ENCODE measurements around the gene ERMARD.

Gene ERMARD

GRCh38 chr6:169779896-169780295 lies 28.5 kb downstream of the ERMARD start:
- no peak for DNase-seq (ENCODE audit: low spot score)
- no peak for TF ChIP-seq CTCF (IDR thresholded peaks at IDR 0.05; ENCODE audit: extremely low read depth, insufficient read depth, missing control alignments)
- in situ Hi-C loops (cut with MboI; ENCODE audit: low pct_unique_long_range_greater_than_20kb, low sequenced_read_pairs, unreplicated experiment): no loop called here

DNA sequence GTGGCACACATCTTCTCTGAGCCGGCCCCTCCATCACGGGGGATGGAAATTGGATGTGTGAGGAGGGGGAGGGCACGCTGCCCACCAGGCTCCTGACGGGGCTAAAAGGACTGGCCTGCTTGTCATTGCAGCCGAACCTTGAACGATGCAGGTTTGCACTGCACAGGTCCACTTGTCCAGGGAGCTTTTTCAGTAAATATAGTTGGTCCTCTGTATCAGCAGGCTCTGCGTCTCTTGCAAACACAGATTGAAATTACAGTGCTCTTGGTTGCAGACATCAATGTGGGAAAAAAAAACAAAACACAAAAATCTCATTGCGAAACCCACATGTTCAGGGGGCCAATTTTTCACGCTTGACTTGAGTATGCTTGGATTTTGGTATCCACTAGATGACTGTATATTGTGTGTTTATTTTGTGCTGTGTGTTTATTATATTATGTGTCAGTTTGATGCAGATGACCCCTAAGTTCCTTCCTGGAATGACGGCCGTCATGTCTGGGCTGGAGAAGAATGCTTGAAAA lies 29.2 kb downstream of the ERMARD start:
- DNase-seq (ENCODE audit: low spot score): no peak
- no peak for TF ChIP-seq CTCF (IDR thresholded peaks at IDR 0.05; ENCODE audit: extremely low read depth, insufficient read depth, missing control alignments)
- in situ Hi-C loops (cut with MboI; ENCODE audit: low pct_unique_long_range_greater_than_20kb, low sequenced_read_pairs, unreplicated experiment): no loop called here

DNA sequence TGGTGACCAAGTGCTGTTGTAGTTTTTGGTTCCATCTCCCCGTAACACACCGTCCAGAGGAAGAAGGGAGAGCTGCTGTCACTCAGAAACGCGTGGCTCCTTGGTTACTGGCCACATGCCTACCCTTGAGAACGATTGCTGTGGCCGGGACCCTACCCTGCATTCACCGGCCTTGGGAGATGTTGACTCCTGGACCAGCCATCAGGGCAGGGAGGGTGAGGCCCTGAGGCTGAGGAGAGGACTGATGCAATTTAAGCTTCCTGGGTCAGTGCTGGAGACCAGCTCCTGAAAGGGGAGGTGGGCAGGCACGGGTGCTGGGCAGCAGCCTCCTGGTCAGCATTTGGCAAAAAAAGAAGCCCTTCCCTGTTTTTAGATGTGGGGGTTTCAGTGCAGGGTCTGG lies 31.5 kb downstream of the ERMARD start:
- TF ChIP-seq CTCF (IDR thresholded peaks at IDR 0.05; ENCODE audit: extremely low read depth, insufficient read depth, missing control alignments): no peak
- in situ Hi-C loops (cut with MboI; ENCODE audit: low pct_unique_long_range_greater_than_20kb, low sequenced_read_pairs, unreplicated experiment): no loop called here

DNA sequence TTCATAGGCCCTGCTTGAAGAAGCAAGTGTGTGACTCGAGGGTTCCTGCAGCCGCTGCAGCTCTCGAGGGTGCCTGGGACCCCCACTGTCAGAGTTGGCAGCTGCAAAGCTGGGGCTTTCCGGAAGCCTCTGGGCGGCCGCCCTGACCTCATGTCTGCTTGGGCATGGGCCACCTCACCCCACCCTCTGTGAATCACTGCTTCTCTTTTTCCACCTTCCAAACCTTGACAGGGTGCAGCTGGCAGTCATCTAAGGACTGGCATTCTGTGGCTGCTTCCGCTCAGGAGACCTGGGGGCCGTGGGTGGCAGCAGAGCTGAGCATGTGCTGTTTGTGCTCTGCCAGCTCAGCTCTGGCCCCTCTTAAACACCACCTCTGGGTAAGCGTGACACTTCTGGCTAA lies 32.0 kb downstream of the ERMARD start:
- no peak for DNase-seq (ENCODE audit: low spot score)
- in situ Hi-C loops (cut with MboI; ENCODE audit: low pct_unique_long_range_greater_than_20kb, low sequenced_read_pairs, unreplicated experiment): no loop called here
- no peak for TF ChIP-seq CTCF (IDR thresholded peaks at IDR 0.05; ENCODE audit: extremely low read depth, insufficient read depth, missing control alignments)

More for the DNA sequence above, 31.5 kb downstream of the ERMARD start:
- no peak for DNase-seq (ENCODE audit: low spot score)

- DNase-seq (ENCODE audit: low spot score): no peak
- in situ Hi-C loops (cut with MboI; ENCODE audit: low pct_unique_long_range_greater_than_20kb, low sequenced_read_pairs, unreplicated experiment): no loop called here
- TF ChIP-seq CTCF (IDR thresholded peaks at IDR 0.05; ENCODE audit: extremely low read depth, insufficient read depth, missing control alignments): no peak
These were observed 32.8 kb downstream of the ERMARD start for GRCh38 chr6:169783971-169784820.

DNA sequence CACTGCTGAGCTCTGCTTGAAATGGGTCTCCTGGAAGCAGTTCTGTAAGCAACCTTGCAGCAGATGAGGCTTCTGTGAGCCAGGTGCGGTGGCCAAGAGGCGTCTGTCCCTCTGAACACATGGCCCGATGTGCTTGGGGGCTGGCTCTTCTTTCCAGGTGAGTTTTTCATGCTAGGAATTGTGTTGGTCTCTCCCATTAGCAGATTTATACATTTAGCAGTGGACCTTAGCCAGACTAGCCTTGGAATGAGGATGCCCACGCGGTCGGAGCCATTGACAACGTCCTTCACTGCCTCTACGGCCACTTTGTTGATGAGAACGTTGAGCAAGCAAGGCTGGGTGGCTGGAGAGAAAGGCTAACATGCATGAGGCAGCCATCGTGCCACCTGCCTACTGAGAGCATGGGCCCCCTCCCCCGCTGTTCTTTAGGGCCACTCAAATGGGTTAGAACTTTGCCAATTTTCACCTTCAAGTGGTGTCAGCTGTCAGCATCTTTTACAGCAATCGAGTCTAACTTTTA lies 33.5 kb downstream of the ERMARD start:
- TF ChIP-seq CTCF (IDR thresholded peaks at IDR 0.05; ENCODE audit: extremely low read depth, insufficient read depth, missing control alignments): no peak
- in situ Hi-C loops (cut with MboI; ENCODE audit: low pct_unique_long_range_greater_than_20kb, low sequenced_read_pairs, unreplicated experiment): no loop called here
- no peak for DNase-seq (ENCODE audit: low spot score)
